ENCODE data around the gene CNGB1. TPM values are rescaled to one million over a fixed set of nuclear protein-coding genes. Genes with fewer than 3 reads are reported as not detected.

The CNGB1 gene
- total and polyA plus RNA-seq, 2 of the 13 experiments (the other 11 are each of a cell fraction or from before 2014, with no cell fraction given), result 0.02 to 0.15 TPM

DNA sequence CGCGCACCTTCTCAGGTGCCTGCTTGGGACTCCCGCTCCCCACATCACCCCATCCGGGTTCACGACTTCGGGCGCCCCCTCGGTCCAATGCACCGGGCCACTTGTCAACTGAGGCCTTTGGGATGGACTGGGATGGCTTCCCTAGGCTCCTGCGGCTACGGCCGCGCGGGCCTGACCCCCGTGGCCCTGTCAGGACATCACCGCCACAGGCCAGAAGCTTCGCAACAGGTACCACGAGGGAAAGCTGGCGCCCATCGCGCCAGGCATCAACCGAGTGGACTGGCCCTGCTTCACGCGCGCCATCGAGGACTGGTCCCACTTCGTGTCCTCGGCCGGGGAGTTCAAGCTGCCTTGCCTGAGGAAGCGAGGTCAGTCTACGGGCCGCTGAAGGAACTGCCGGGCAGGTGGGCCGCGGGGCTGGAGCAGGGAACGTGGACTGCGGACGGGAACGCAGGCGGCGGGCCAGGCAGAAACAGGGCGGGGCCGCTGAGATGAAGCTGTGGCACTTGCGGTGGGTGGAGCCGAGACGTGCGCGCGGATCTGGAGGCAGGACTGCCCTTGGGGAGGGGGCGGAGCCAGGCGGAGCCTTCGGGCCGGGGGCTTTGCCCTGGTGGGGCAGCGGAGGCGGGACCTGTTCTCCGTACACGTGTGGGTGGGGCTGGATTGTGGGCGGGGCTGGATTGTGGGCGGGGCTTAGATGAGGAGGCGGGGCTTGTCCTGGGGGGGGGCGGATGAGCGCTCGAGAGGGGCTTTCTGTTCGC, 13.7 kb upstream of the CNGB1 start (continued):
- TF ChIP-seq, protein P1, sequence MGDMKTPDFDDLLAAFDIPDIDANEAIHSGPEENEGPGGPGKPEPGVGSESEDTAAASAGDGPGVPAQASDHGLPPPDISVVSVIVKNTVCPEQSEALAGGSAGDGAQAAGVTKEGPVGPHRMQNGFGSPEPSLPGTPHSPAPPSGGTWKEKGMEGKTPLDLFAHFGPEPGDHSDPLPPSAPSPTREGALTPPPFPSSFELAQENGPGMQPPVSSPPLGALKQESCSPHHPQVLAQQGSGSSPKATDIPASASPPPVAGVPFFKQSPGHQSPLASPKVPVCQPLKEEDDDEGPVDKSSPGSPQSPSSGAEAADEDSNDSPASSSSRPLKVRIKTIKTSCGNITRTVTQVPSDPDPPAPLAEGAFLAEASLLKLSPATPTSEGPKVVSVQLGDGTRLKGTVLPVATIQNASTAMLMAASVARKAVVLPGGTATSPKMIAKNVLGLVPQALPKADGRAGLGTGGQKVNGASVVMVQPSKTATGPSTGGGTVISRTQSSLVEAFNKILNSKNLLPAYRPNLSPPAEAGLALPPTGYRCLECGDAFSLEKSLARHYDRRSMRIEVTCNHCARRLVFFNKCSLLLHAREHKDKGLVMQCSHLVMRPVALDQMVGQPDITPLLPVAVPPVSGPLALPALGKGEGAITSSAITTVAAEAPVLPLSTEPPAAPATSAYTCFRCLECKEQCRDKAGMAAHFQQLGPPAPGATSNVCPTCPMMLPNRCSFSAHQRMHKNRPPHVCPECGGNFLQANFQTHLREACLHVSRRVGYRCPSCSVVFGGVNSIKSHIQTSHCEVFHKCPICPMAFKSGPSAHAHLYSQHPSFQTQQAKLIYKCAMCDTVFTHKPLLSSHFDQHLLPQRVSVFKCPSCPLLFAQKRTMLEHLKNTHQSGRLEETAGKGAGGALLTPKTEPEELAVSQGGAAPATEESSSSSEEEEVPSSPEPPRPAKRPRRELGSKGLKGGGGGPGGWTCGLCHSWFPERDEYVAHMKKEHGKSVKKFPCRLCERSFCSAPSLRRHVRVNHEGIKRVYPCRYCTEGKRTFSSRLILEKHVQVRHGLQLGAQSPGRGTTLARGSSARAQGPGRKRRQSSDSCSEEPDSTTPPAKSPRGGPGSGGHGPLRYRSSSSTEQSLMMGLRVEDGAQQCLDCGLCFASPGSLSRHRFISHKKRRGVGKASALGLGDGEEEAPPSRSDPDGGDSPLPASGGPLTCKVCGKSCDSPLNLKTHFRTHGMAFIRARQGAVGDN (CRISPR knock-in tag; IDR thresholded peaks at IDR 0.05), result peak; percentile 74
- TF ChIP-seq, protein P2, sequence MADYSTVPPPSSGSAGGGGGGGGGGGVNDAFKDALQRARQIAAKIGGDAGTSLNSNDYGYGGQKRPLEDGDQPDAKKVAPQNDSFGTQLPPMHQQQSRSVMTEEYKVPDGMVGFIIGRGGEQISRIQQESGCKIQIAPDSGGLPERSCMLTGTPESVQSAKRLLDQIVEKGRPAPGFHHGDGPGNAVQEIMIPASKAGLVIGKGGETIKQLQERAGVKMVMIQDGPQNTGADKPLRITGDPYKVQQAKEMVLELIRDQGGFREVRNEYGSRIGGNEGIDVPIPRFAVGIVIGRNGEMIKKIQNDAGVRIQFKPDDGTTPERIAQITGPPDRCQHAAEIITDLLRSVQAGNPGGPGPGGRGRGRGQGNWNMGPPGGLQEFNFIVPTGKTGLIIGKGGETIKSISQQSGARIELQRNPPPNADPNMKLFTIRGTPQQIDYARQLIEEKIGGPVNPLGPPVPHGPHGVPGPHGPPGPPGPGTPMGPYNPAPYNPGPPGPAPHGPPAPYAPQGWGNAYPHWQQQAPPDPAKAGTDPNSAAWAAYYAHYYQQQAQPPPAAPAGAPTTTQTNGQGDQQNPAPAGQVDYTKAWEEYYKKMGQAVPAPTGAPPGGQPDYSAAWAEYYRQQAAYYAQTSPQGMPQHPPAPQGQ (CRISPR knock-in tag; IDR thresholded peaks at IDR 0.05; ENCODE audit: borderline replicate concordance), result no peak
- TF ChIP-seq NFATC3 (CRISPR knock-in tag; IDR thresholded peaks at IDR 0.05), result 0 out of 2 replicates have a peak, but pooled peaks have one; percentile 50
- TF ChIP-seq, protein P3, sequence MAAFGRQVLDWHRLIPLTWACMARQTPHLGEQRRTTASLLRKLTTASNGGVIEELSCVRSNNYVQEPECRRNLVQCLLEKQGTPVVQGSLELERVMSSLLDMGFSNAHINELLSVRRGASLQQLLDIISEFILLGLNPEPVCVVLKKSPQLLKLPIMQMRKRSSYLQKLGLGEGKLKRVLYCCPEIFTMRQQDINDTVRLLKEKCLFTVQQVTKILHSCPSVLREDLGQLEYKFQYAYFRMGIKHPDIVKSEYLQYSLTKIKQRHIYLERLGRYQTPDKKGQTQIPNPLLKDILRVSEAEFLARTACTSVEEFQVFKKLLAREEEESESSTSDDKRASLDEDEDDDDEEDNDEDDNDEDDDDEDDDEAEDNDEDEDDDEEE (CRISPR knock-in tag; IDR thresholded peaks at IDR 0.05), result no peak; the same call in 1 of the 2 replicates
- TF ChIP-seq ZNF251 (CRISPR knock-in tag; IDR thresholded peaks at IDR 0.05), result no peak
- TF ChIP-seq ETV5 (CRISPR knock-in tag; IDR thresholded peaks at IDR 0.05; ENCODE audit: borderline replicate concordance), result peak; percentile 30; the same call in 1 of the 2 replicates
- TF ChIP-seq TBX2 (CRISPR knock-in tag; IDR thresholded peaks at IDR 0.05; ENCODE audit: borderline replicate concordance), result peak; percentile 30; the same call in 1 of the 2 replicates
- peak; percentile 45; the same call in 1 of the 2 replicates for TF ChIP-seq ZBTB7A (CRISPR knock-in tag; IDR thresholded peaks at IDR 0.05)
- TF ChIP-seq ZC3H4 (CRISPR knock-in tag; IDR thresholded peaks at IDR 0.05; ENCODE audit: borderline replicate concordance), result no peak
- TF ChIP-seq ATF7-NPFF (CRISPR knock-in tag; IDR thresholded peaks at IDR 0.05; ENCODE audit: low read depth), result peak; percentile 30; the same call in 1 of the 2 replicates
- TF ChIP-seq ZNF598 (CRISPR knock-in tag; IDR thresholded peaks at IDR 0.05; ENCODE audit: borderline replicate concordance), result no peak
- TF ChIP-seq ZNF891 (CRISPR knock-in tag; IDR thresholded peaks at IDR 0.05), result peak; percentile 26; the same call in 1 of the 2 replicates
- 0 out of 2 replicates have a peak, but pooled peaks have one; percentile 34 for TF ChIP-seq ZNF274 (CRISPR knock-in tag; IDR thresholded peaks at IDR 0.05)
- peak; percentile 19; the same call in 1 of the 2 replicates for TF ChIP-seq HOXA3 (CRISPR knock-in tag; IDR thresholded peaks at IDR 0.05)
- TF ChIP-seq ZNF263 (CRISPR knock-in tag; IDR thresholded peaks at IDR 0.05), result no peak
- peak; percentile 52; the same call in 1 of the 2 replicates for TF ChIP-seq SP5 (CRISPR knock-in tag; IDR thresholded peaks at IDR 0.05; ENCODE audit: borderline replicate concordance, low read depth)
- peak; percentile 29; the same call in 1 of the 2 replicates for TF ChIP-seq ZC3H13 (CRISPR knock-in tag; IDR thresholded peaks at IDR 0.05)
- TF ChIP-seq CHCHD3 (CRISPR knock-in tag; IDR thresholded peaks at IDR 0.05), result no peak
- TF ChIP-seq ATRX (CRISPR knock-in tag; IDR thresholded peaks at IDR 0.05; ENCODE audit: borderline replicate concordance), result no peak
- TF ChIP-seq ZNF775 (CRISPR knock-in tag; IDR thresholded peaks at IDR 0.05; ENCODE audit: borderline replicate concordance), result no peak
- TF ChIP-seq NR3C1 (CRISPR knock-in tag; IDR thresholded peaks at IDR 0.05), result peak; percentile 87; the same call in 1 of the 2 replicates
- peak; percentile 27; the same call in 1 of the 2 replicates for TF ChIP-seq SAP130 (CRISPR knock-in tag; IDR thresholded peaks at IDR 0.05; ENCODE audit: low read depth)
- 0 out of 2 replicates have a peak, but pooled peaks have one; percentile 46 for TF ChIP-seq ZFP36L1 (CRISPR knock-in tag; IDR thresholded peaks at IDR 0.05)

All from HepG2 (cell line).